Activated naive CD8-positive, alpha-beta T cell treated with anti-CD3 and anti-CD28 coated beads, Interleukin-2, amount 50 U/mL, for 24 hours (primary cell): ENCODE measurements around the gene KRT72.

Source experiments
- ATAC-seq: fragments of 150-1000 bp; cut with Tn5 transposase; one replicate; pipeline ENCODE4 v1.10.0; 2021
- DNase-seq: peaks from one replicate; pipeline ENCODE4 v3.0.0; 2021
- H3K27ac Mint-ChIP-seq: one replicate; pipeline ENCODE4 v1.8.0; 2021; ENCODE audit warnings: mild to moderate bottlenecking, mixed read lengths
- H3K27me3 Mint-ChIP-seq: one replicate; pipeline ENCODE4 v1.8.0; 2021; ENCODE audit warnings: mixed read lengths
- H3K36me3 Mint-ChIP-seq: one replicate; pipeline ENCODE4 v1.8.0; 2021; ENCODE audit warnings: low read depth, mixed read lengths
- H3K4me1 Mint-ChIP-seq: one replicate; pipeline ENCODE4 v1.8.0; 2021; ENCODE audit warnings: mixed read lengths
- H3K4me3 Mint-ChIP-seq: one replicate; pipeline ENCODE4 v1.8.0; 2021; ENCODE audit warnings: mild to moderate bottlenecking, moderate library complexity, mixed read lengths
- H3K9me3 Mint-ChIP-seq: one replicate; pipeline ENCODE4 v1.8.0; 2021; ENCODE audit warnings: mixed read lengths

The KRT72 gene

DNA sequence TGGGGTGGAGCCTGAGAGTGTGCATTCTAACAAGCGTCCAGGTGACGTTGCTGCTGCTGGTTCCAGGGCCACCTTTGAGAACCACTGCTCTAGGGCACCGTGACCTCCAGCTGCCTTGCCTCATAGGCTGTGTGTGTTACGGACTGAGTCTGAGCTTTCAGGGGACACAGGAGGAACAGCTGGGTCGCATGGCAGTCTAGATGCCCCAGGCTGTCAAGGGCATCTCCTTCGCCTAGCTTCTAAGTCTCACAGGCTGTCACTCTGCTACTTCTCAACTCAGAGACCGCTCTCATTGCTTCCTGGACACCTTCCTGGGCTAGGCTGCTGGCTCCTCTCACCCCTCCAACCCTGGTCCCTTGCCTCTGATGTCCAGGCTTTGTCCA, 16.1 kb upstream of the KRT72 start:
- DNase-seq: no peak
- Mint-ChIP-seq H3K4me1 (peaks cover 69% of the 10 kb centered on the region), H3K27ac (peak overlapping the region; percentile 53), H3K36me3 (no peaks in the 10 kb centered on the region), H3K9me3 (no peaks in the 10 kb centered on the region), H3K4me3 (no peak overlapping the region), H3K27me3 (no peaks in the 10 kb centered on the region)
- ATAC-seq: no peak

DNA sequence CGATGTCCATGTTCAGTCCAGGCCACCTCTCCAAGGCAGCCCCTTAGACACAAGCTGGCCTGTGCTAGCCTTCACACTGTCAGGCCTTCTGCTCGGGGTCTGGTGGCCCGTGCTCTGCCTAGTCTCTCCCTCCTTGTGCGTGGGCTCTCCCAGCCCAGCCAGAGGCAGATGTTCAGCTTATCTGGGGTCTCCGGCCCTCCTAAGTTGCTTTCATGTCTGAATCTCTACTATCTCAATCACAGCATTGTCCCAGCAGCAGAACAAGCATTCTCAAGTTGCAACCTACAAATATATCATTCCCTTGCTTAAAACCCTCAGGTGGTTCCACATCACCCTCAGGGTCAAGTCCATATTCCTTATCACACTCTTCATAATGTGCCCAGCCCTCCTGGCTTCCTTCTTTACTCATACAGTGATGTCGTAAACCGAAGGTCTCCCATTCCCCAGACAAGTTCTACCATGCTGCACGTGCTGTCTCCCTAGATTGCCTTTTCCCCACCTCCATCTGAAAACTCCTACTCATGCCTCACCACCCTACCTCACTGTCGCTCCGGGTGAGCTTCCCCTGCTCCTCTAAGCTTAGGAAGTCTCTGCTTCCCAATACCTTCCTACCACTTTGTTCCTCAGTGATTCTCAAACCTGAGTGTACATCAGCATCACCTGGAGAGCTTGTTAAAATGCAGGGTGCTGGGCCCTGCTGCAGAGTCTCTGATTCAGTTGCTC, 15.6 kb upstream of the KRT72 start:
- H3K36me3 Mint-ChIP-seq: no peaks in the 10 kb centered on the region
- no peak overlapping the region for H3K4me3 Mint-ChIP-seq
- H3K9me3 Mint-ChIP-seq: no peaks in the 10 kb centered on the region
- no peak for ATAC-seq
- H3K27ac Mint-ChIP-seq: peak overlapping the region; percentile 53
- no peak for DNase-seq
- no peaks in the 10 kb centered on the region for H3K27me3 Mint-ChIP-seq
- H3K4me1 Mint-ChIP-seq: peaks cover 74% of the 10 kb centered on the region

- Mint-ChIP-seq H3K9me3 (no peaks in the 10 kb centered on the region), H3K27ac (peak overlapping the region; percentile 91), H3K36me3 (no peaks in the 10 kb centered on the region), H3K4me1 (peaks cover 75% of the 10 kb centered on the region), H3K27me3 (no peaks in the 10 kb centered on the region), H3K4me3 (no peak overlapping the region)
- ATAC-seq (peak; percentile 20), DNase-seq (no peak)
Observed at GRCh38 chr12:52615912-52616311, 14.6 kb upstream of the KRT72 start.

GRCh38 chr12:52615208-52615868, 14.1 kb upstream of the KRT72 start:
- no peak overlapping the region for H3K4me3 Mint-ChIP-seq

DNA sequence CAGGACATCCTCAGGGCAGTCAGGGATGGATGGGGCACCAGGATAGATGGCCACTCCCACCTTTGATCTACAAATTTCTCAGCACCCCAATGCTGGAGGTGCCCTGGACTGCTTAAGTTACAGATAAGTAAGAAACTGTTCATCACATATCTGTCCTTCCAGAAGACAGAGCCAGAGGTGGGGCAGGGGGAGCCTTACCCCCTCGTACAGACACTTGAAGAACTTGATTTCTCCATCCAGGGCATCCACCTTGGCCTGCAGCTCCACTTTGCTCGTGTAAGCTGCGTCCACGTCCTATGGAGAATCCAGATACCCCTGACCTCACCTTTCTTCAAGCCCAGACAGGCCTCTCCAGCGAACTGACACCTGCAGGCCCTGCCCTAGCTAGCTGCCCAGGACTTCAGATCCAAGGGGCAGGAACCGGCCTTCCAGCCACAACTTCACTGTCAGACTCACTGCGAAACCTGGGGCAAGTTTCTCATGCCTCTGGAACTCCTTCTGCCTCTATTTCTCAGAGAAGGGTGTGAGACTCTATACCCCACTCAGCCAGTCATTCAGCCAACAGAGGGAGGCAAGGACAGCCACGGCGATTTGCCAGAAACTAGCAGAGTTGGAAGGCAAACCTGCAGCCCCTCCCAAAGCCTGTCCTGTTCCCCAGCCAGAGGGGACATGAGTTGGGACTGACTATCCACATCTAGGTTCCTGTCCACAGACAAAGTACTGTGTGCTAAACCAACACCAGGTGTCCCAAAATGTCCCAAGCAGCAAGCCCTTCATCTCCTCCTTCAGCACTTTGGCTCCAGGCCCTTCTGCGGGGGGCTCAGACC, 13.3 kb upstream of the KRT72 start:
- no peaks in the 10 kb centered on the region for H3K36me3 Mint-ChIP-seq

More at GRCh38 chr12:52615208-52615868, 14.1 kb upstream of the KRT72 start:
- Mint-ChIP-seq H3K27ac (peak overlapping the region; percentile 91), H3K9me3 (no peaks in the 10 kb centered on the region), H3K27me3 (no peaks in the 10 kb centered on the region), H3K36me3 (no peaks in the 10 kb centered on the region), H3K4me1 (peaks cover 74% of the 10 kb centered on the region)
- ATAC-seq: peak; percentile 87
- peak; percentile 41 for DNase-seq

GRCh38 chr12:52613384-52614030, 12.2 kb upstream of the KRT72 start:
- Mint-ChIP-seq H3K27me3 (no peaks in the 10 kb centered on the region), H3K4me1 (peaks cover 87% of the 10 kb centered on the region), H3K36me3 (no peaks in the 10 kb centered on the region), H3K27ac (no peak overlapping the region), H3K4me3 (no peak overlapping the region), H3K9me3 (no peaks in the 10 kb centered on the region)
- DNase-seq (no peak), ATAC-seq (no peak)

More for the DNA sequence above, 13.3 kb upstream of the KRT72 start:
- Mint-ChIP-seq H3K9me3 (no peaks in the 10 kb centered on the region), H3K27me3 (no peaks in the 10 kb centered on the region), H3K4me1 (peaks cover 79% of the 10 kb centered on the region), H3K27ac (no peak overlapping the region), H3K4me3 (no peak overlapping the region)
- ATAC-seq (peak; percentile 2), DNase-seq (no peak)

DNA sequence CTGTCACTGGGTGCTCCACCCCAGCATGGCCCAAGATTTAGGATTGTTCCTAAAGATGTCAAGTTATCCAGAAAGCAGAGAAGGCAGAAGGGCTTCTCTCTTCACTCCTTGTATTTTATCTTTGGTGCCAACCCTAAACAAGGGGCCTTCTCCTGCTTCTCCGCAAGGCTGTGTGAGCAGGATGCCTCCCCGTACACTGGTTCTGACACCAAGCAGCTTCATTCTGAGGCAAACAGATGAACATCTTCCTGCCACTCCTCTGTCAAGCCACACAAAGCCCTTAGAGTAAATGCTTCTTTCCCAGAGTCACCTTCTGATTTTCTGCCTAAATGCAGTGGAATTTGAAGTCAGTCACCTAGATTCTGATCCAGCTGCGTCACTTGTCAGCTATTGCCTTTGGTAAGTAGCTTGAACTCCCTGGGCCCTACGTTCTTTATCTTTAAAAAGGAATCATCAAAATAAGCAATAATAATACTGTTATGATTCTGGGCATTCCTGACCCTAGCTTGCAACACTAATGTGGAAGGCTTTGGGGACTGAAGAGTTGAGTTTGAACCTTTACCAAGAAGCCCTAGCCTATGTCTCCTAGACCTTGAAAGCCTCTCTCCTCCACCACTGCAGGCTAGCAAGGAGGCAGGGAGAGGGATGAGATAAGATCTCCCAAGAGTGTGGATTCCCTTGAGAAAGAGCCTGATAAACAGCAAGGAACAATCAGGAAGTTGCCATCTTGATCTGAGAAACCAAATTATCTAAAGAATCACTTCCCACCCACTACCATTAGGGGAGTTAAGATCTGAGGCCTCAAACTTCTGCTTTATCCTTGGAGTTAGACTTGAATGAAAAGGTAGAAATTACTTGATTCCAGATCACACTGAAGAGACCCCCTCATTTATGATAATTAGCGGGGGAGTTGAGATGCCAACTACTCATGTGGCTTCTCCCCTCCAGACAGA, 11.4 kb upstream of the KRT72 start:
- no peak overlapping the region for H3K4me3 Mint-ChIP-seq
- no peaks in the 10 kb centered on the region for H3K9me3 Mint-ChIP-seq
- no peaks in the 10 kb centered on the region for H3K36me3 Mint-ChIP-seq
- no peak overlapping the region for H3K27ac Mint-ChIP-seq
- DNase-seq (no peak), ATAC-seq (no peak)
- H3K4me1 Mint-ChIP-seq: peaks cover 94% of the 10 kb centered on the region
- no peaks in the 10 kb centered on the region for H3K27me3 Mint-ChIP-seq

DNA sequence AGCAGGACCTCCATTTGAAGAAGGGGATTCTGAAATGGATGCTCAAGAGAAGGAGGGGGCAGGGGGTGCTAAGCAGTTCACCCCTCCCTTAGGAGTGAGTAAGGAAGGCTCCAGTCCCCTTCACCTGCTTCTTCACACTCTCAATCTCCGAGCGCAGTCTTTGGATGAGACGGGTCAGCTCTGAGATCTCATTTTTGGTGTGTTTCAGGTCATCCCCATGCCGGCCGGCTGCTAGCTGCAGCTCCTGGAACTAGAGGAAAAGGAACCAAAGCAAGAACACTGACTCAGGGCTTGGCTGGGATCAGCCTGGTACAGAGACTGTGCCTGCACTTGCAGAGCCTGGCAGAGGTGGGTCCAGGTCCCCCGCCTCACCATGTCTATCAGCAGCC, 9.8 kb upstream of the KRT72 start:
- H3K4me1 Mint-ChIP-seq: peaks cover 92% of the 10 kb centered on the region
- no peak overlapping the region for H3K27ac Mint-ChIP-seq
- no peaks in the 10 kb centered on the region for H3K27me3 Mint-ChIP-seq
- H3K9me3 Mint-ChIP-seq: no peaks in the 10 kb centered on the region
- ATAC-seq (no peak), DNase-seq (no peak)
- H3K36me3 Mint-ChIP-seq: no peaks in the 10 kb centered on the region
- H3K4me3 Mint-ChIP-seq: no peak overlapping the region

GRCh38 chr12:52608826-52609630, 7.8 kb upstream of the KRT72 start:
- DNase-seq (no peak), ATAC-seq (no peak)
- Mint-ChIP-seq H3K36me3 (no peaks in the 10 kb centered on the region), H3K4me3 (no peak overlapping the region), H3K4me1 (peaks cover 90% of the 10 kb centered on the region), H3K27me3 (no peaks in the 10 kb centered on the region), H3K9me3 (no peaks in the 10 kb centered on the region), H3K27ac (no peak overlapping the region)

DNA sequence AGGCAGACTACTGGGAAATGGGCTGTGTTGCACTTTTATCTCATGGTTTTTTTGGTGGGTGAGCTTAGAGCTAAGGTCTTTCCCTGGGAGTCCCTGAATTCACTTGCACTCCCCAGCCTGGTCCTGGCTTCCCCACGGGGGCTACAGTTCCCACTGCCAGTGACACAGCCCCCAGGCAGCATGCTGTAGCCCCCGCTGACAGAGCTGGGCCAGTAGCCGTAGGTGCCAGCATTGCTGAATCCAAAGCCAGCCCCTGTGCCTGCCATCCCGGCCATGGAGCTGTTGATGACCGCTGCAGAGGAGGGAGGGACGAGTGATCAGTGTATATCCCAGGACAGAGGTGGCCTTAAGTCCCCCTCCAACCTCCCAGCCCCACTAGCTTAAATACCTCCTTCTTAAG, 6.9 kb upstream of the KRT72 start:
- no peaks in the 10 kb centered on the region for H3K9me3 Mint-ChIP-seq
- peaks cover 90% of the 10 kb centered on the region for H3K4me1 Mint-ChIP-seq
- no peak overlapping the region for H3K4me3 Mint-ChIP-seq
- no peak overlapping the region for H3K27ac Mint-ChIP-seq
- DNase-seq: no peak
- no peaks in the 10 kb centered on the region for H3K27me3 Mint-ChIP-seq
- no peak for ATAC-seq
- H3K36me3 Mint-ChIP-seq: no peaks in the 10 kb centered on the region

- Mint-ChIP-seq H3K9me3 (no peaks in the 10 kb centered on the region), H3K4me3 (no peak overlapping the region), H3K27ac (no peak overlapping the region), H3K4me1 (peaks cover 90% of the 10 kb centered on the region), H3K27me3 (no peaks in the 10 kb centered on the region), H3K36me3 (no peaks in the 10 kb centered on the region)
- DNase-seq (no peak), ATAC-seq (no peak)
Observed at GRCh38 chr12:52607314-52607713, 6.1 kb upstream of the KRT72 start.

DNA sequence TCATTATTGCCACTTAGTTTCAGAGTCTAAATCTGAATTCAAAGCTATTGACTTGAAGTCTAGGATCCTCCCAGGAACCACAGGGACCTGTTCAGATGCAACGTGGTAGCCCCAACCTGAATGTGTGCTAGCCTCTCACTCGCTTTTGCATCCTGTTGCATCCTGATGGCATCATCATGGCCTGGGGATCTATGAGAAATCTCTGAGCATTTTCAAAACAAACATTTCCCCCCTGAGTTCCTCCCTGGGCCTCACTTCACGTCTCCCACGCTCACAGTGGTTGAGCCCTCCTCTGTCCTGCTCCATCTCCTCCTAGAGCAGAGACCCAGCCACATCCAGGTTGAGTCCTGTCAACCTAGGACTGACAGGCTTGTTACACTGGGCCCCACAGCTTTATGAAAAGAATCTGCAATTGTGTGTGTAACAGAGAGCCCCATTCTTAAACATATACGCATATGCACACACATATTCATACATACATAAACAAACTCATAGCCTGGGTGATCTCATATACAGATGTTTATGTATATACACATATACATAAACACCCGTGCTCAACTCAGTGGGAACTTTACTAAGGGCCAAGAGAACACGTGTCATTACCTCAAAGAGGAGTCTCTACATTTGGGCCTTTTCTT, 5.4 kb upstream of the KRT72 start:
- DNase-seq (no peak), ATAC-seq (no peak)
- Mint-ChIP-seq H3K4me3 (no peak overlapping the region), H3K36me3 (no peaks in the 10 kb centered on the region), H3K9me3 (no peaks in the 10 kb centered on the region), H3K4me1 (peaks cover 85% of the 10 kb centered on the region), H3K27ac (no peak overlapping the region), H3K27me3 (no peaks in the 10 kb centered on the region)

- Mint-ChIP-seq H3K27me3 (no peaks in the 10 kb centered on the region), H3K36me3 (no peaks in the 10 kb centered on the region), H3K27ac (no peak overlapping the region), H3K9me3 (no peaks in the 10 kb centered on the region), H3K4me3 (no peak overlapping the region), H3K4me1 (peaks cover 79% of the 10 kb centered on the region)
- ATAC-seq (no peak), DNase-seq (no peak)
Observed at GRCh38 chr12:52606096-52606495, 4.8 kb upstream of the KRT72 start.
